ENCODE results near the gene HSD3B1. TPM values are rescaled to one million over a fixed set of nuclear protein-coding genes. Genes with fewer than 3 reads are reported as not detected.

The HSD3B1 gene
- total RNA-seq, 1 donor from 2014 or later: not detected

DNA sequence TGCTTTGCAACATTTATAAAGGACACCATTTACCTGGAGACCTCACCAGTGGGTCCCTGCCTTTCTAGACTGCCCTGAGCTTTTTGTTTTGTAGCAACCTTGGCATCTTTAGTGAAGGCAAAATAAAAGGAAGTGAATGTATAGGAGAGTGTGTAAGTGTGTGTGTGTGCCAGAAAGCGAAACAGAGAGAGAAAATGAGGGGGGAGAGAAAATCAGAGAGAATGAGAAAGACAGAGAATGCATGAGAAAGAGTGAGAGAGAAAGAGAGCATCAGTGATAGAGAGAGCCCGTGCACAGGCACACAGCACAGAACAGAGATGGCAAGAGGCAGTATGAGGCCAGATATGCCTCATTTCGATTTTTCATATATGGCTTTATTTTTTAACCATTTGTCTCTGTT lies 57.5 kb downstream of the HSD3B1 start:
- TF ChIP-seq, protein P1, sequence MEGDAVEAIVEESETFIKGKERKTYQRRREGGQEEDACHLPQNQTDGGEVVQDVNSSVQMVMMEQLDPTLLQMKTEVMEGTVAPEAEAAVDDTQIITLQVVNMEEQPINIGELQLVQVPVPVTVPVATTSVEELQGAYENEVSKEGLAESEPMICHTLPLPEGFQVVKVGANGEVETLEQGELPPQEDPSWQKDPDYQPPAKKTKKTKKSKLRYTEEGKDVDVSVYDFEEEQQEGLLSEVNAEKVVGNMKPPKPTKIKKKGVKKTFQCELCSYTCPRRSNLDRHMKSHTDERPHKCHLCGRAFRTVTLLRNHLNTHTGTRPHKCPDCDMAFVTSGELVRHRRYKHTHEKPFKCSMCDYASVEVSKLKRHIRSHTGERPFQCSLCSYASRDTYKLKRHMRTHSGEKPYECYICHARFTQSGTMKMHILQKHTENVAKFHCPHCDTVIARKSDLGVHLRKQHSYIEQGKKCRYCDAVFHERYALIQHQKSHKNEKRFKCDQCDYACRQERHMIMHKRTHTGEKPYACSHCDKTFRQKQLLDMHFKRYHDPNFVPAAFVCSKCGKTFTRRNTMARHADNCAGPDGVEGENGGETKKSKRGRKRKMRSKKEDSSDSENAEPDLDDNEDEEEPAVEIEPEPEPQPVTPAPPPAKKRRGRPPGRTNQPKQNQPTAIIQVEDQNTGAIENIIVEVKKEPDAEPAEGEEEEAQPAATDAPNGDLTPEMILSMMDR (conservative IDR thresholded peaks at IDR 0.05; ENCODE audit: low read depth, low read length): no peak
- no peak overlapping the region for H3K4me3 ChIP-seq (ENCODE audit: low read depth, low read length)

More for the DNA sequence above, 57.5 kb downstream of the HSD3B1 start:
- DNase-seq (ENCODE audit: low read depth): no peak

Other genes starting within 250 kb of the HSD3B1 start
- not detected in 2 replicates for gene HAO2, start 138.4 kb upstream of the HSD3B1 start, total RNA-seq
- not detected in 2 replicates for gene HSD3B2, start 92.1 kb upstream of the HSD3B1 start, total RNA-seq
- gene ZNF697, start 141.1 kb downstream of the HSD3B1 start, total RNA-seq: 5.7 and 6.8 TPM in 2 replicates
- gene PHGDH, start 204.7 kb downstream of the HSD3B1 start, total RNA-seq: 146 and 204 TPM in 2 replicates